Cardiac muscle cell (in vitro differentiated cells and primary cell): ENCODE results near the gene CCT5. TPM values are rescaled to one million over a fixed set of nuclear protein-coding genes. Genes with fewer than 3 reads are reported as not detected.
A peak's percentile ranks its signal among the peaks of the same experiment; 100 is the strongest.

ENCODE experiments used
- DNase-seq, 2 donors: peaks; one replicate each; pipeline versions ENCODE4 v3.0.0 to v3.0.0-alpha.2; 2010 to 2017; ENCODE audit warnings: low read depth in 1 of 2, low spot score in 1 of 2
- H3K27ac ChIP-seq: fragments of 200-600 bp; sonication (generic); 2 replicates; pipeline ENCODE4 v1.5.1; 2016
- H3K27me3 ChIP-seq: fragments of 200-600 bp; sonication (generic); 2 replicates; pipeline ENCODE4 v1.6.0; 2016; ENCODE audit warnings: control low read depth
- H3K36me3 ChIP-seq: fragments of 200-600 bp; sonication (generic); 2 replicates; pipeline ENCODE4 v1.5.1; 2016; ENCODE audit warnings: control low read depth
- H3K4me1 ChIP-seq: fragments of 200-600 bp; sonication (generic); 2 replicates; pipeline ENCODE4 v1.8.1; 2017; ENCODE audit warnings: low read depth, mild to moderate bottlenecking, mixed run types
- H3K4me3 ChIP-seq: fragments of 200-600 bp; sonication (generic); 2 replicates; pipeline ENCODE4 v1.5.1; 2016; ENCODE audit warnings: mild to moderate bottlenecking
- H3K9me3 ChIP-seq: fragments of 200-600 bp; sonication (generic); 2 replicates; pipeline ENCODE4 v1.5.1; 2017; ENCODE audit warnings: low read depth, mild to moderate bottlenecking, control low read depth
- CTCF ChIP-seq: IDR thresholded peaks from 2 replicates; pipeline ENCODE4 v1.5.1; 2012; ENCODE audit warnings: low read depth, mild to moderate bottlenecking, low read length
- polyA plus RNA-seq: library from polyadenylated mRNA; unstranded; fragments of >200 nt; fragmentation: Nextera tagmentation; extraction: Ambion mirVana; gene quantifications from 2 replicates; pipeline ENCODE4 v1.2.1, GENCODE V29; 2016
- total RNA-seq: library from RNA; depleted of rRNA; stranded (reverse); fragments of >200 nt; gene quantifications from 2 replicates; pipeline ENCODE4 v1.2.3, GENCODE V29; 2016

CCT5 gene
- total and polyA plus RNA-seq, 2 experiments from 2014 or later = 176 to 265 TPM

GRCh38 chr5:10264604-10265003 is 14.5 kb downstream of the CCT5 start:
- no peak for DNase-seq
- Histone ChIP-seq H3K36me3 (peaks cover 46% of the 10 kb centered on the region), H3K27ac (no peak overlapping the region), H3K4me3 (no peak overlapping the region), H3K9me3 (no peaks in the 10 kb centered on the region), H3K27me3 (no peaks in the 10 kb centered on the region), H3K4me1 (no peaks in the 10 kb centered on the region)
- TF ChIP-seq CTCF = no peak

GRCh38 chr5:10265245-10266109 is 15.4 kb downstream of the CCT5 start:
- H3K27ac ChIP-seq = peak overlapping the region; percentile 22

GRCh38 chr5:10266137-10266536 is 16.1 kb downstream of the CCT5 start:
- Histone ChIP-seq H3K27me3 (no peaks in the 10 kb centered on the region), H3K27ac (no peak overlapping the region), H3K4me3 (no peak overlapping the region), H3K9me3 (no peaks in the 10 kb centered on the region), H3K36me3 (peaks cover 33% of the 10 kb centered on the region), H3K4me1 (no peaks in the 10 kb centered on the region)
- no peak for TF ChIP-seq CTCF
- DNase-seq = no peak

More at GRCh38 chr5:10265245-10266109, 15.4 kb downstream of the CCT5 start:
- H3K9me3 ChIP-seq = no peaks in the 10 kb centered on the region
- no peak overlapping the region for H3K4me3 ChIP-seq
- no peak for DNase-seq
- no peaks in the 10 kb centered on the region for H3K4me1 ChIP-seq
- no peaks in the 10 kb centered on the region for H3K27me3 ChIP-seq
- H3K36me3 ChIP-seq = peaks cover 39% of the 10 kb centered on the region
- no peak for TF ChIP-seq CTCF

GRCh38 chr5:10266839-10267238 is 16.8 kb downstream of the CCT5 start:
- H3K27ac ChIP-seq = no peak overlapping the region
- no peak for DNase-seq

GRCh38 chr5:10268100-10268499 is 18.0 kb downstream of the CCT5 start:
- no peaks in the 10 kb centered on the region for H3K4me1 ChIP-seq
- H3K9me3 ChIP-seq = no peaks in the 10 kb centered on the region
- H3K36me3 ChIP-seq = peaks cover 14% of the 10 kb centered on the region
- no peak for DNase-seq
- no peak for TF ChIP-seq CTCF
- no peak overlapping the region for H3K4me3 ChIP-seq
- no peaks in the 10 kb centered on the region for H3K27me3 ChIP-seq
- H3K27ac ChIP-seq = no peak overlapping the region

More at GRCh38 chr5:10266839-10267238, 16.8 kb downstream of the CCT5 start:
- peaks cover 27% of the 10 kb centered on the region for H3K36me3 ChIP-seq
- no peaks in the 10 kb centered on the region for H3K4me1 ChIP-seq
- H3K27me3 ChIP-seq = no peaks in the 10 kb centered on the region
- TF ChIP-seq CTCF = no peak
- H3K4me3 ChIP-seq = no peak overlapping the region
- H3K9me3 ChIP-seq = no peaks in the 10 kb centered on the region
